ENCODE measurements around the gene DUSP28. TPM values are rescaled to one million over a fixed set of nuclear protein-coding genes. Genes with fewer than 3 reads are reported as not detected.

Gene DUSP28
- total and polyA plus RNA-seq, 2 donors (not counting 1 experiment from before 2014, with no cell fraction given) = 19.0 to 19.1 TPM

DNA sequence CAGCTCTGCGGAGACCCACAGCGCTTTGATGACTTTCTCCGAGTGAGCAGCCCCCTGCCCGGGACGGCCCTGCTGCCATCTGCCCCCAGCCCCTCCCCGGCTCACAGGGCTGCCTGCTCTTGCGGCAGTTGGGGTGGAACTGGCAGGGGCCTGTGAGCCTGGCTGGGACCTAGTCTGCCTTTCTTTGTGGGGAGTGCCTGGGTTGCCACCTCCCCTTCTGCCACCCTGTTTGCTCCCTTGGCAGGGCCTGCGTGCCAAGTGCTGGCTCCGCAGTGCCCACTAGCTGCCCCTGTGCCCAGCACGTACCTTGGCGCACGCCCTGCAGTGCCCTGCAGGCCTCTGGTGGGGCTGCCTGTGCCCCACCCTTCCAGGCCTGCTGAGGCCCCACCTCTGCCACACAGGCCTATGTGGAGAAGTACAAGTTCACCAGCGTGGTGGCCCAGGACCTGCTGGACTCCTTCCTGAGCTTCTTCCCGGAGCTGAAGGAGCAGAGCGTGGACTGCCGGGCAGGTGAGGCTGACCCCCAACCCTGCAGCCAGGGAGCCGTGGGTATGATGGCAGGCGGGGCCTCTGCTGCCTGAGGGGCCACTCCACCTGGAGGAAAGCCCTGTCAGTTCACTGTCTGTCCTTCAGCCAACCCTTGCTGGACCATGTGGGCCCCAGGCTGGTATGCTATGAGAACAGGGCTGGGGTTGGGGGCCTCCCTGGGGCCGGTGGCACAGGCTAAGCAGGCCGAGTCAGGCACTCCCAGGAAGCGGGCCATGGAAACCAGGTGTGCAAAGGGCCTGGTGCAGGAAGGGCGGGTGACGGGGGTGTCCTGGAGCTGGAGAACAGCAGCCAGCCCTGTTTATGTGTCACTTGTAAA is 15.2 kb downstream of the DUSP28 start:
- H3K36me3 ChIP-seq (replicated peaks in 1 of 2; ENCODE audit: control extremely low read depth in 1 of 2, control insufficient read depth in 1 of 2, extremely low read depth in 1 of 2, insufficient read depth in 2 of 2, low read length in 1 of 2) = peaks cover 0 to 58% of the 10 kb centered on the region in 2 experiments

GRCh38 chr2:240576036-240576435 is 15.9 kb downstream of the DUSP28 start:
- POLR2A ChIA-PET = no interaction called here
- Histone ChIP-seq H4K20me1 (ENCODE audit: control insufficient read depth, insufficient read depth, low read length, poor library complexity, severe bottlenecking) (peaks cover 98% of the 10 kb centered on the region), H3K79me2 (ENCODE audit: control insufficient read depth, insufficient read depth, low read length) (peaks cover 61% of the 10 kb centered on the region)

More for the DNA sequence above, 15.2 kb downstream of the DUSP28 start:
- H3K9ac ChIP-seq (ENCODE audit: low read length) = no peak overlapping the region
- CTCF ChIA-PET = no interaction called here
- H3K4me1 ChIP-seq (ENCODE audit: control insufficient read depth in 2 of 2, insufficient read depth in 2 of 2, low read length in 2 of 2) = peaks cover 9 to 18% of the 10 kb centered on the region in 2 donors
- Mint-ChIP-seq H3K27ac (no peak overlapping the region), H3K4me3 (no peak overlapping the region), H3K27me3 (no peaks in the 10 kb centered on the region), H3K9me3 (ENCODE audit: insufficient read depth) (no peaks in the 10 kb centered on the region), H3K4me1 (peaks cover 25% of the 10 kb centered on the region)
- DNase-seq (no peak), ATAC-seq (ENCODE audit: low read depth) (no peak)
- TF ChIP-seq, protein P1, sequence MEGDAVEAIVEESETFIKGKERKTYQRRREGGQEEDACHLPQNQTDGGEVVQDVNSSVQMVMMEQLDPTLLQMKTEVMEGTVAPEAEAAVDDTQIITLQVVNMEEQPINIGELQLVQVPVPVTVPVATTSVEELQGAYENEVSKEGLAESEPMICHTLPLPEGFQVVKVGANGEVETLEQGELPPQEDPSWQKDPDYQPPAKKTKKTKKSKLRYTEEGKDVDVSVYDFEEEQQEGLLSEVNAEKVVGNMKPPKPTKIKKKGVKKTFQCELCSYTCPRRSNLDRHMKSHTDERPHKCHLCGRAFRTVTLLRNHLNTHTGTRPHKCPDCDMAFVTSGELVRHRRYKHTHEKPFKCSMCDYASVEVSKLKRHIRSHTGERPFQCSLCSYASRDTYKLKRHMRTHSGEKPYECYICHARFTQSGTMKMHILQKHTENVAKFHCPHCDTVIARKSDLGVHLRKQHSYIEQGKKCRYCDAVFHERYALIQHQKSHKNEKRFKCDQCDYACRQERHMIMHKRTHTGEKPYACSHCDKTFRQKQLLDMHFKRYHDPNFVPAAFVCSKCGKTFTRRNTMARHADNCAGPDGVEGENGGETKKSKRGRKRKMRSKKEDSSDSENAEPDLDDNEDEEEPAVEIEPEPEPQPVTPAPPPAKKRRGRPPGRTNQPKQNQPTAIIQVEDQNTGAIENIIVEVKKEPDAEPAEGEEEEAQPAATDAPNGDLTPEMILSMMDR (IDR thresholded peaks at IDR 0.05) = no peak
- TF ChIP-seq EZH2 (IDR thresholded peaks at IDR 0.05; ENCODE audit: borderline replicate concordance, insufficient read depth, low read depth, low read length, poor library complexity, severe bottlenecking) = no peak
- H3K27me3 ChIP-seq (replicated peaks in 1 of 4; ENCODE audit: control extremely low read depth in 1 of 4, control insufficient read depth in 3 of 4, insufficient read depth in 4 of 4, low read length in 3 of 4) = no peaks in the 10 kb centered on the region
- no peak overlapping the region for H2AFZ ChIP-seq (ENCODE audit: insufficient read depth, low read depth, low read length, poor library complexity, severe bottlenecking)
- no peak overlapping the region for H3K27ac ChIP-seq (ENCODE audit: low read length in 2 of 2)
- H4K20me1 ChIP-seq (ENCODE audit: control insufficient read depth, insufficient read depth, low read length, poor library complexity, severe bottlenecking) = peaks cover 98% of the 10 kb centered on the region
- no peaks in the 10 kb centered on the region for H3K9me3 ChIP-seq (ENCODE audit: control extremely low read depth in 1 of 3, control insufficient read depth in 2 of 3, insufficient read depth in 1 of 3, low read length in 2 of 3)
- H3K79me2 ChIP-seq (ENCODE audit: control insufficient read depth, insufficient read depth, low read length) = peaks cover 61% of the 10 kb centered on the region
- POLR2A ChIA-PET = no interaction called here
- H3K4me2 ChIP-seq (replicated peaks; ENCODE audit: low read depth, low read length, poor library complexity, severe bottlenecking) = no peak overlapping the region
- no peak overlapping the region for H3K4me3 ChIP-seq (ENCODE audit: control extremely low read depth in 1 of 5, extremely low read depth in 1 of 5, insufficient read depth in 1 of 5, low read depth in 2 of 5, low read length in 4 of 5)
- intact Hi-C loops (cut with micrococcal nuclease) = no loop called here
- 94% methylated on average over 23 of the region's 23 CpGs for WGBS (ENCODE audit: insufficient coverage)

More at GRCh38 chr2:240576036-240576435, 15.9 kb downstream of the DUSP28 start:
- no peaks in the 10 kb centered on the region for H3K27me3 Mint-ChIP-seq
- ATAC-seq (ENCODE audit: low read depth) (no peak), DNase-seq (no peak)
- Histone ChIP-seq H3K9me3 (ENCODE audit: control extremely low read depth in 1 of 3, control insufficient read depth in 2 of 3, insufficient read depth in 1 of 3, low read length in 2 of 3) (peaks cover 0 to 1% (median 0%) of the 10 kb centered on the region in 3 donors), H3K4me2 (replicated peaks; ENCODE audit: low read depth, low read length, poor library complexity, severe bottlenecking) (no peak overlapping the region), H3K9ac (ENCODE audit: low read length) (no peak overlapping the region), H3K27ac (ENCODE audit: low read length in 2 of 2) (no peak overlapping the region), H3K27me3 (replicated peaks in 1 of 4; ENCODE audit: control extremely low read depth in 1 of 4, control insufficient read depth in 3 of 4, insufficient read depth in 4 of 4, low read length in 3 of 4) (no peaks in the 10 kb centered on the region), H3K4me1 (ENCODE audit: control insufficient read depth in 2 of 2, insufficient read depth in 2 of 2, low read length in 2 of 2) (peaks cover 2 to 11% of the 10 kb centered on the region in 2 donors), H3K4me3 (ENCODE audit: control extremely low read depth in 1 of 5, extremely low read depth in 1 of 5, insufficient read depth in 1 of 5, low read depth in 2 of 5, low read length in 4 of 5) (no peak overlapping the region), H3K36me3 (replicated peaks in 1 of 2; ENCODE audit: control extremely low read depth in 1 of 2, control insufficient read depth in 1 of 2, extremely low read depth in 1 of 2, insufficient read depth in 2 of 2, low read length in 1 of 2) (peaks cover 0 to 58% of the 10 kb centered on the region in 2 experiments), H2AFZ (ENCODE audit: insufficient read depth, low read depth, low read length, poor library complexity, severe bottlenecking) (no peak overlapping the region)
- TF ChIP-seq, protein P1 (IDR thresholded peaks at IDR 0.05) = no peak
- TF ChIP-seq EZH2 (IDR thresholded peaks at IDR 0.05; ENCODE audit: borderline replicate concordance, insufficient read depth, low read depth, low read length, poor library complexity, severe bottlenecking) = no peak
- H3K4me3 Mint-ChIP-seq = no peak overlapping the region
- intact Hi-C loops (cut with micrococcal nuclease) = no loop called here
- CTCF ChIA-PET = no interaction called here
- no peaks in the 10 kb centered on the region for H3K9me3 Mint-ChIP-seq (ENCODE audit: insufficient read depth)
- H3K4me1 Mint-ChIP-seq = peaks cover 21% of the 10 kb centered on the region
- no peak overlapping the region for H3K27ac Mint-ChIP-seq
- 85% methylated on average over 6 of the region's 6 CpGs for WGBS (ENCODE audit: insufficient coverage)

All from B cell (primary cell).